BLaER1 (cell line): ENCODE measurements around the gene PTGDS.

ENCODE experiments used
- H3K27ac ChIP-seq: shearing (Covaris generic); formaldehyde crosslinking; 2 replicates; pipeline ENCODE4 v1.8.1; 2022
- H3K27me3 ChIP-seq: shearing (Covaris generic); formaldehyde crosslinking; 2 replicates; pipeline ENCODE4 v1.8.1; 2022
- H3K36me3 ChIP-seq: shearing (Covaris generic); formaldehyde crosslinking; 2 replicates; pipeline ENCODE4 v1.8.1; 2022
- H3K4me1 ChIP-seq: shearing (Covaris generic); formaldehyde crosslinking; 2 replicates; pipeline ENCODE4 v1.8.1; 2022
- H3K4me2 ChIP-seq: shearing (Covaris generic); formaldehyde crosslinking; 2 replicates; pipeline ENCODE4 v1.8.1; 2022
- H3K4me3 ChIP-seq: shearing (Covaris generic); formaldehyde crosslinking; 2 replicates; pipeline ENCODE4 v1.8.1; 2022
- H3K9ac ChIP-seq: shearing (Covaris generic); formaldehyde crosslinking; 2 replicates; pipeline ENCODE4 v1.8.1; 2022
- H3K9me3 ChIP-seq: shearing (Covaris generic); formaldehyde crosslinking; 2 replicates; pipeline ENCODE4 v1.8.1; 2022
- H4K20me1 ChIP-seq: shearing (Covaris generic); formaldehyde crosslinking; 2 replicates; pipeline ENCODE4 v1.8.1; 2022
- Cebpa-rat ChIP-seq: shearing (Covaris generic); IDR thresholded peaks from 2 replicates; pipeline ENCODE4 v1.8.1; 2022

Gene PTGDS

DNA sequence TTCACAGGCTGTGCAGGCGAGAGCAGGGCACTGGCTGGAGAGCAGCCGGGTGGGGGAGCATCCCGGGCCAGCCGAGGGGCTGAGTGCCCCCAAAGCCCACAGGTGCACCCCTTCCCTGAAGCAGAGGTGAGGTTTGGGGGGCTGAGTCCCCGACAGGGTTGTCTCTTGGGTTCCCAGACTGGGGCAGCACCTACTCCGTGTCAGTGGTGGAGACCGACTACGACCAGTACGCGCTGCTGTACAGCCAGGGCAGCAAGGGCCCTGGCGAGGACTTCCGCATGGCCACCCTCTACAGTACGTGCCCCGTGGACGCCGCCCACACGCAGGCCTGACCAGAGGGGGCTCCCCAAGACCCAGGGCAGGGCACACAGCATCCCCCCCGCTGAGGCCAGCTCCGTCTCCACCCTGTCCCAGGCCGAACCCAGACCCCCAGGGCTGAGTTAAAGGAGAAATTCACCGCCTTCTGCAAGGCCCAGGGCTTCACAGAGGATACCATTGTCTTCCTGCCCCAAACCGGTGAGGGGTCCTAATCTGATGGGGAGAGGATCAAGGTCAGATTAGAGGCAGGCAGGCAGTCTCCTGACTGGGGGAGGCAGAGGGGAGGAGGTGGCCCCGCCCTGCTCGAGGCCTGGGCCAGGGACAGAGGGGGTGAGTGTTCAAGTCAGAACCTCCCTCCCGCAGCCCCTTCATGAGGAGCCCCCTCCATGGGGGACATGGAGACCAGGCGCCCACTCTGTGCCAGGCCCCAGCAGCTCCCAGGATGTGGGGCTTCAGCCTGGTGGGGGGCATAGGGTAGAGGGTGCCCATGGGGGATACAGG is 2.7 kb downstream of the PTGDS start:
- peak overlapping the region; percentile 45 for H3K4me2 ChIP-seq
- no peaks in the 10 kb centered on the region for H3K9me3 ChIP-seq
- H3K27ac ChIP-seq: no peak overlapping the region
- no peak overlapping the region for H3K9ac ChIP-seq
- H3K36me3 ChIP-seq: no peaks in the 10 kb centered on the region
- TF ChIP-seq Cebpa-rat: no peak
- H3K27me3 ChIP-seq: peaks cover 30% of the 10 kb centered on the region
- H3K4me3 ChIP-seq: no peak overlapping the region
- H3K4me1 ChIP-seq: peaks cover 45% of the 10 kb centered on the region
- no peaks in the 10 kb centered on the region for H4K20me1 ChIP-seq

DNA sequence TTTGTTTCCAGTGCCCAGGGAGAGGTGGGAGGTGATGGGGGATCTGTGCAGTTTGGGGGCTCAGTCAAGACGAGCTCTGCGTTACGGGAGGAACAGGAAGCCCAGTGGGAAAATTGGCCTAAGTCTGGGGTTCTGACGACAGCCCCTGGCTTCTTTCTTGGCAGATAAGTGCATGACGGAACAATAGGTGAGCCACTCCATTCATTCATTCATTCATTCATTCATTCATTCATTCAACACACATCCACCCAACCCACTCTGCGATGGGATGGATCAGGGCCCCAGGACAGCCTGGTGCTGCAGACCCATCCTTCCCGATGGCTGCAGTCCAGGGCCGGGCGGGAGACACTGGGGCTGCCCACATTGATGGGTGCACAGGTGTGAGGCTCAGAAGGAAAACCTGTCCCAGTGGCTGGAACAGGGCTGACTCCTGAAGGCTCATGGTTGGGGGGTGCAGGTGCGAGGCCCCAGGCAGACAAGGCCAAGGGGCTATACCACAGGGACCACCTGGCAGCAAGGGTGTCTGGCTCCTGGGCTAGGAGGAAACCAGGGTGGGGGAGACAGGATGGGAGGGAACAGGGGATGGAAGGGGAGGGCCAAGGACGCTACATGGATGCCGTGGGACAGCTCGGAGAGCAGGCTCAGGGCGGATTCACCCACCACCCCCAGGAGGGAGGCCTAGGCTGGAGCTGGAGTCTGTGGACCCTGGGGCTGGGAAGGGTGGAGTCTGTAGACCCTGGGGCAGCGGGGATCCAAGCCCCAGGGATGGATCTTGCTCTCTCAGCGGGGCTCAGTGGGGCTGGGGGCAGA is 3.6 kb downstream of the PTGDS start:
- no peak overlapping the region for H3K4me3 ChIP-seq
- no peaks in the 10 kb centered on the region for H4K20me1 ChIP-seq
- peaks cover 39% of the 10 kb centered on the region for H3K27me3 ChIP-seq
- H3K9ac ChIP-seq: no peak overlapping the region
- no peak overlapping the region for H3K27ac ChIP-seq
- H3K4me1 ChIP-seq: peaks cover 37% of the 10 kb centered on the region
- no peaks in the 10 kb centered on the region for H3K9me3 ChIP-seq
- no peak for TF ChIP-seq Cebpa-rat
- H3K4me2 ChIP-seq: no peak overlapping the region
- H3K36me3 ChIP-seq: no peaks in the 10 kb centered on the region

DNA sequence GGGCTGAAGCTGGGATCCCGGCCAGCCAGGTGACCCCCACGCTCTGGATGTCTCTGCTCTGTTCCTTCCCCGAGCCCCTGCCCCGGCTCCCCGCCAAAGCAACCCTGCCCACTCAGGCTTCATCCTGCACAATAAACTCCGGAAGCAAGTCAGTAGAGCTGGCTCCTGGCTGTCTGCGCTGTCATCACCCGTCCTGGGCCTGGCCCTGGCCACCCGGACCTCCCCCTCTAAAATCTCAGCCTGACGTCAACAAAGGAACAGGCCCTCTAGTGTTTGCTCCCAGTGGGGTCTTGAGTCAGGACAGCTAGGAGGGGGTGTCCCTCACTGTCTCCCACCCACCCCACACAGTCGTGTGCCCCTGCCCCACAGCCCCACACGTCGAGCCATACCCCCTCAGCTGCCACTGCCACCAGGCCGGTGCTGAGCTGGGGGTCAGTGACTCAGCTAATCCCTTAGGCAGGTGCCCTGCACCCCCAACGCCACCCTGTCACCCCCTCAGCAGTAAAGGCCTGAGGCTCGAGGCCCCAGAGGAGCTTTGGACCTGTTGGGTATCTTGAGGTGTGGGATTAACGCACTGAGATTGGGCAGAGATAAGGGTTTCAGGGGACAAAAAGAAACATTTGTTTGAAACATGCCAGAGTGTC is 4.4 kb downstream of the PTGDS start:
- Histone ChIP-seq H3K9me3 (no peaks in the 10 kb centered on the region), H3K27me3 (peaks cover 47% of the 10 kb centered on the region), H3K27ac (no peak overlapping the region), H3K36me3 (no peaks in the 10 kb centered on the region), H3K4me2 (no peak overlapping the region), H3K4me1 (peaks cover 30% of the 10 kb centered on the region), H3K4me3 (no peak overlapping the region), H3K9ac (no peak overlapping the region), H4K20me1 (no peaks in the 10 kb centered on the region)
- TF ChIP-seq Cebpa-rat: no peak

DNA sequence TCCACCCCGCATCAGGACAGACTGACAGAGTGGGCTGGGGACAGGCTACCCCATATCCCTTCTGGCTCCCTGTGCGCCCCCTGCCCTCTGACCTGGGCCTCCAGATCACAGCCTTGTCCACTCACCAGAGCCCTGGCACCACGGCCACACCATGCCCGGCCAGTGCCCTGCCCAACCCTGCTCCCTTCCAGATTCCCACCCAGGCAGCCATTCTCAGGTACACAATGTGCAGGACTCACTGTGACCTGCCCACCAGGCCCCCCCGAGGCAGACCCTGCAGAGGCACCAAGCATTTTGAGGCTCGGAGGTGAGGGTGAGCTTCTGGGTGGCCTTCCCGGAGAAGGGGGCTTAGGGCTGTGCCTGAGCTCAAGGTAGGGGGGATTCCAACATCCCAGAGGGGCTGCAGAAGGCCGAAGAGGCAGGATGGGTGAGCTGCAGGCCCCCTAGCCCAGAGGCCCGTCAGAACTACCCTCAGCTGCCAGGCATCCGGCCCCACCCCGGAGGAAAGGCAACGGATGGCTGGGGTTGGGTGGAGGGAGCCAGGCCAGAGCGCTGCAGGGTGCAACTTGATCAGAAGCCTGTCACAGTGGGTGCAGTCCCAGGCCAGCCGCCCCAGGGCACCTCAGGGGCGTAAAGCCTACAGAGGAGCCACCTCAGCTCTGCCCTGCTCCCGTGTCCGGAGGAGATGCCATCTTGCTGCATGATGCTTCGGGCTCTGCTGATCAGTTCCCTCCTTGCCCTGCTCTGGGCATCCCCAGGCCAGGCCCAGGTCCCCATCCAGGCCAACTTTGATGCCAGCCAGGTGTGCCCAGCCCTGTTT is 5.1 kb downstream of the PTGDS start, which contains the start of gene LCNL1:
LCNL1 (plus strand) TSS at position 762 of the 820 bp plus-strand sequence. CDS start 594 bp downstream, outside the sequence.
- Histone ChIP-seq H3K4me2 (peak within 1 kb of the TSS; percentile 26; the same call in 1 of the 2 replicates), H3K27me3 (peaks cover 53% of the 10 kb centered on the region), H3K36me3 (no peaks in the 10 kb centered on the region), H3K9ac (no peak within 1 kb of the TSS), H3K9me3 (no peaks in the 10 kb centered on the region), H3K4me3 (no peak within 1 kb of the TSS), H3K27ac (no peak within 1 kb of the TSS), H4K20me1 (no peaks in the 10 kb centered on the region), H3K4me1 (peaks cover 24% of the 10 kb centered on the region)
- no peak for TF ChIP-seq Cebpa-rat

DNA sequence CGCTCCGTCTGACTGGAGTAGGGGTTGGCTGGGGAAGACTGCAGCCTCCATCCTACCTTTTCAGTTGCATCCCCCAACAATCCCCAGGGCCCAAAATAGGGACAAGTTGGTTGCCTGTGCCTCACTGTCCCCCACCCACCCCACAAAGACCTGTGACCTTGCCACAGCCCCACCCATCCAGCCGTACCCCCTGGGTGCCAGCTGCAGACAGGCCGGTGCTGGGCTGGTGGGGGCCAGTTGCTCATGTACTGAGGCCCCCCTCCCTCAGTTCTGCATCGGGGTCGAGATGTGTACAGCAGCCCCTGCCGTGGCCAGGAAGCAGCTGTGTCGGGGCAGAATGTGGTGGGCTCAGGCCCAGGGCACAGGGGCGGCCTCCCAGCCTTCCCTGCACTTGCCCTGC is 5.9 kb downstream of the PTGDS start:
- H4K20me1 ChIP-seq: no peaks in the 10 kb centered on the region
- no peaks in the 10 kb centered on the region for H3K9me3 ChIP-seq
- H3K4me1 ChIP-seq: peaks cover 23% of the 10 kb centered on the region

DNA sequence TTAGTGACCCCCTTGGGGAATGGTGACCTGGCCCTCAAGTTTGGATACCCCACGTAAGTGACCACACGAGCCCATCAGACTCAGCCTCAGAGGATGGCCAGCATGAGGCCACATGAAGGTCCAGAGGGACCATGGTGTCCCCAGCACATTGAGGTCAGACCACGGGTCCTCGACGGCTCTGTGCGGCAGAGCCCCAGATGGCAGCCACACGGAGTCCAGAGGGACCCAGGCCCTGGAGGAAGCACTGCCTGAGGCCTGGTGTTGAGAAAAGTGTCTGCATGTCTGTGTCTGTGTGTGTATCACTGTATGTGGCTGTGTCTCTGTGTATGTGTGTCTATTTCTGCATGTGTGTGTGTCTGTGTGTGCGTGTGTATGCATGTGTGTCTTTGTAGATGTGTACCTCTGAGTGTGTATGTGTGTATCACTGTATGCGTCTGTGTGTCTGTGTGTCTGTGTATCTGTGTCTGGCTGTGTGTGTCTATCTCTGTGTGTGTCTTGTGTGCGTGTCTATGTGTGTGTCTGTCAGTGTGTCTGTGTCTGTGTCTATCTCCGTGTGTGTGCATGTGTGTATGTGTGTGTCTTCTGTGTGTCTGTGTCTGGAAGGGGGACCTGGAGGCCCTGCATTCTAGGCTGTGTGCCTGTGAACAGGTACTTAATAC is 6.5 kb downstream of the PTGDS start:
- Histone ChIP-seq H3K4me3 (no peak overlapping the region), H3K27me3 (peaks cover 53% of the 10 kb centered on the region), H3K36me3 (no peaks in the 10 kb centered on the region), H3K9me3 (no peaks in the 10 kb centered on the region), H3K27ac (no peak overlapping the region), H4K20me1 (no peaks in the 10 kb centered on the region), H3K4me2 (peak overlapping the region; percentile 26; the same call in 1 of the 2 replicates), H3K9ac (no peak overlapping the region), H3K4me1 (peaks cover 23% of the 10 kb centered on the region)
- TF ChIP-seq Cebpa-rat: no peak

More for the DNA sequence above, 5.9 kb downstream of the PTGDS start:
- Histone ChIP-seq H3K9ac (no peak overlapping the region), H3K27me3 (peaks cover 53% of the 10 kb centered on the region), H3K4me3 (no peak overlapping the region), H3K4me2 (peak overlapping the region; percentile 26; the same call in 1 of the 2 replicates), H3K36me3 (no peaks in the 10 kb centered on the region), H3K27ac (no peak overlapping the region)
- no peak for TF ChIP-seq Cebpa-rat

DNA sequence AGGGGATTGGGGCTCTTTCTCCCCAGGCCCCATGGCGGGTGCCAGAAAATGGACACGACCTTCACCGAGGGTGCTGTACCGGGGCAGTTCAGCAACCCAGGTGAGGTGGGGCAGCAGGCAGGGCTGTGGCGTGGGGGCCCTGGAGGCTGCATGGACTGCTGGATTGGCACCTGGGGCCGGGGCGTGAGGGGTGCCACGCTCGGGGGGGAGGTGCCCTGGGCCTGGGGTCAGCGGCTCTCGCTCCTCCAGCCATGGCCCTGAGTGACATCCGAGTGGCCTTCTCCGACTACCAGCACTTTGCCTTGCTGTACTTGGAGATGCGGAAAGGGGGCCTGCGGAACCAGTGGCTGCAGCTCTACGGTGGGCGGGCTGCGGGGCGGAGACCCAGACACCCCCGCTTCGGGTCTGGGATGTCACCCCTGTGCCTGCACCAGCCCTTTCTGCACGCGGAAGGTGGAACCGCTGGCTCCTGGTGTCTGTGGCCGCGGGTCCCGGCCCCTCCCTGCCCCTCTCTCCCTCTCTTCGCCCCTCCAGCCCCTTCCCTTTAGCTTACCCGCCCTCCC is 7.2 kb downstream of the PTGDS start:
- Histone ChIP-seq H3K27me3 (peaks cover 53% of the 10 kb centered on the region), H3K4me3 (no peak overlapping the region), H3K4me1 (peaks cover 15% of the 10 kb centered on the region)

DNA sequence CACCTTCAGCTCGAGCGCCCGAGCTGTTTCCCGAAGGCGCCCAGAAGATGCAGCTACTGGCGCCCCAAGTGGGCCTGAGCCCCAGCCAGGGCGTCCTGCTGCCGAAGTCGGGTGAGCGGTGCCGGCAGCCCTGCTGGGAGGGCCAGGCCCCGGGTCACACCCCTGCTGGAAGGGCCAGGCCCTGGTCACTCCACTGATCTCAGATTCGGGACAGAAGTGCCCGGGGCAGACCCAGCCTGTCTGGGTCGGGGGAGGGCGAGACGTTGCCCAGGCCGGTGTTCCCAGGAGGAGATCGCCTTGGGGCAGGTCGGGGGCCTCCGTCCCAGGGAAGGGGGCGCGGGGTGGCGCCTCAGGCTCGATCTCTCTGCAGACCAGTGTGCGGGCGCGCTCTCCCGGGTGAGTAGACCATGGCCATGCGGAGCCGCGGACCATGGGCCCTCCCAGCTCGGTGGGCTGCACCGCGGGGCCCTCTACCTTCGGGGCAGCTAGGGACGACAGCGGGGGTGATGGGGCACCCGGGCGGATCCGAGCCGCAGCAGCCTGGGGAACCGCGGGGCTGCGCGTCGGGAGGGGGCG is 7.8 kb downstream of the PTGDS start:
- Histone ChIP-seq H3K4me3 (no peak overlapping the region), H3K4me1 (peaks cover 10% of the 10 kb centered on the region), H3K4me2 (no peak overlapping the region), H3K9me3 (no peaks in the 10 kb centered on the region), H3K36me3 (no peaks in the 10 kb centered on the region), H3K27me3 (peaks cover 53% of the 10 kb centered on the region), H4K20me1 (no peaks in the 10 kb centered on the region), H3K9ac (no peak overlapping the region), H3K27ac (no peak overlapping the region)
- no peak for TF ChIP-seq Cebpa-rat

More for the DNA sequence above, 7.2 kb downstream of the PTGDS start:
- no peaks in the 10 kb centered on the region for H3K9me3 ChIP-seq
- no peaks in the 10 kb centered on the region for H3K36me3 ChIP-seq
- H3K4me2 ChIP-seq: no peak overlapping the region
- no peak overlapping the region for H3K9ac ChIP-seq
- TF ChIP-seq Cebpa-rat: no peak
- H3K27ac ChIP-seq: no peak overlapping the region
- no peaks in the 10 kb centered on the region for H4K20me1 ChIP-seq
